Adrenal gland (tissue), 12 donors: ENCODE results near the gene LGALS16. TPM values are rescaled to one million over a fixed set of nuclear protein-coding genes. Genes with fewer than 3 reads are reported as not detected.

ENCODE experiments used
- DNase-seq, 7 donors: peaks; one replicate each; pipeline ENCODE4 v3.0.0-alpha.2; 2019 to 2020
- H3K27ac ChIP-seq, 5 donors: fragments of 200-600 bp; sonication (generic) in 4 of 5; 1 replicate in 3 of 5; 2 replicates in 2 of 5; pipeline versions ENCODE4 v1.5.1 to v1.8.0; 2016 to 2020; ENCODE audit warnings: mild to moderate bottlenecking in 1 of 5
- H3K27me3 ChIP-seq: fragments of 200-600 bp; 2 replicates; pipeline ENCODE4 v1.8.0; 2021
- H3K36me3 ChIP-seq, 2 donors: fragments of 200-600 bp; replicated peaks in 1 of 2; 1 replicate in 1 of 2; 2 replicates in 1 of 2; pipeline versions ENCODE4 v1.5.1 to v1.8.0; 2018 to 2022
- H3K4me1 ChIP-seq, 2 donors: fragments of 200-600 bp; replicated peaks in 1 of 2; 1 replicate in 1 of 2; 2 replicates in 1 of 2; pipeline versions ENCODE4 v1.5.1 to v1.8.0; 2018 to 2021
- H3K4me3 ChIP-seq, 4 donors: fragments of 200-600 bp; sonication (generic) in 3 of 4; one replicate each; pipeline ENCODE4 v1.5.1; 2016 to 2018
- H3K9me3 ChIP-seq, 3 donors: fragments of 200-600 bp; sonication (generic) in 1 of 3; replicated peaks in 1 of 3; 1 replicate in 2 of 3; 2 replicates in 1 of 3; pipeline versions ENCODE4 v1.5.1 to v1.8.0; 2016 to 2021
- CTCF ChIP-seq, 6 experiments: fragments of 450-650 bp in 4 of 6; fragments of 200-600 bp in 2 of 6; sonication (generic) in 1 of 6; IDR thresholded peaks; 1 replicate in 5 of 6; 2 replicates in 1 of 6; pipeline versions ENCODE4 v1.5.1 to v1.8.0; 2016 to 2021; ENCODE audit warnings: antibody characterized with exemption in 6 of 6, mild to moderate bottlenecking in 2 of 6, moderate library complexity in 1 of 6
- POLR2A ChIP-seq, 2 donors: fragments of 450-650 bp; IDR thresholded peaks; one replicate each; pipeline ENCODE4 v1.6.1; 2017; ENCODE audit warnings: antibody characterized with exemption in 2 of 2, mild to moderate bottlenecking in 2 of 2, moderate library complexity in 1 of 2
- WGBS, 4 donors: extraction: QIAGEN DNeasy Blood & Tissue Kit in 2 of 4; methylation state at CpG; one replicate each; pipeline versions ENCODE4 v1.1.5 to v1.1.7; 2013 to 2017; 5-methylcytosine and 5-hydroxymethylcytosine counted together
- intact Hi-C, 2 donors: fragments of 100-400 bp; cut with DNase I; formaldehyde crosslinking; loops; one replicate each; pipeline versions ENCODE4 v1.14.1 to v1.15.0; 2022 to 2023
- polyA plus RNA-seq, 3 donors: library from polyadenylated mRNA; stranded (reverse); fragments of 200-250 nt in 2 of 3; fragments of 350-450 nt in 1 of 3; fragmentation: Illumina TruSeq in 1 of 3; extraction: RNeasy Lipid Tissue Mini Kit (QIAGEN cat#74804) in 1 of 3; gene quantifications; one replicate each; pipeline ENCODE4 v1.2.3, GENCODE V29; 2013 to 2014
- total RNA-seq, 9 donors: library from RNA; depleted of rRNA in 4 of 9; stranded (reverse); fragments of >200 nt in 4 of 9; fragments of 120-200 nt in 1 of 9; fragmentation: NEBNext Ultra II Directional in 1 of 9; extraction: Animal tissue kit (Norgen Biotek cat#: 25700) in 1 of 9; gene quantifications; one replicate each; pipeline versions ENCODE4 v1.1.0 to v1.2.4, GENCODE V29; 2013 to 2023
- donor health status: healthy with polysubstance abuse.
- donor health status: Bipolar disorder and iron deficiency.
- donor health status: DM: yes; HTN: yes; CAD: no.
- donor health status: DM: no; HTN: no; CAD: no.
- donor health status: DM: no; HTN: no; CAD: no.
- donor health status: DM: yes; HTN: yes; CAD: no.

Gene LGALS16
- total and polyA plus RNA-seq, 12 donors: 1.4 TPM; not detected in 11

- 42 to 56% (median 49%) methylated on average over 3 to 4 of the region's 4 CpGs for WGBS, 4 donors
- Histone ChIP-seq H3K36me3 (no peaks in the 10 kb centered on the region), H3K9me3 (no peaks in the 10 kb centered on the region), H3K4me3 (no peak overlapping the region), H3K27ac (no peak overlapping the region), H3K4me1 (no peaks in the 10 kb centered on the region), H3K27me3 (peaks cover 15% of the 10 kb centered on the region)
- intact Hi-C loops: no loop called here
- DNase-seq: no peak
- TF ChIP-seq POLR2A (IDR thresholded peaks at IDR 0.05) (no peak), CTCF (IDR thresholded peaks at IDR 0.05) (no peak)
These were observed 17.8 kb upstream of the LGALS16 start for GRCh38 chr19:39637891-39638290.

DNA sequence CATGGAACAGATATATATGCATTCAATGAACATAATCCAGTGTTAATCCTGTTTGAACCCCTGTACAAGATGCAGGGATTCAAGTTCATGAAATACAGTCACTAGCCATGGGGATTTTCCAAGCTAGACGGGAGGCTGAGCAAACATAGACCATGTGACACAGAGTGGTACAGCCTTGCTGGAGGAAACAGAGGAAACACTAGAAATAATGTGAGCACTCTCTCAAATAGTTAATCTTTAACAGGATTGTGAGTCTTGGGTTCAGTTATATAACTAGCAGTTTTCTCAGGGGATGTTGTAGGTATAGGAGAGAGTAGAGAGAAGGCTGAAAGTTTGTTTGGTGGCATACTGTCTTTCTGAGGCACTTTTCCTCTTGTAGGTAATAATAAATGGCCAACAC is 13.9 kb upstream of the LGALS16 start:
- no peaks in the 10 kb centered on the region for H3K9me3 ChIP-seq
- intact Hi-C loops: no loop called here
- TF ChIP-seq CTCF (IDR thresholded peaks at IDR 0.05) (no peak), POLR2A (IDR thresholded peaks at IDR 0.05) (no peak)
- H3K4me1 ChIP-seq: no peaks in the 10 kb centered on the region
- H3K4me3 ChIP-seq: no peak overlapping the region
- peaks cover 9% of the 10 kb centered on the region for H3K27me3 ChIP-seq
- DNase-seq: no peak
- no peaks in the 10 kb centered on the region for H3K36me3 ChIP-seq
- whole genome bisulfite sequencing, 4 donors: 16 to 43% (median 30%) methylated on average over 1 of the region's 1 CpG
- H3K27ac ChIP-seq: no peak overlapping the region

DNA sequence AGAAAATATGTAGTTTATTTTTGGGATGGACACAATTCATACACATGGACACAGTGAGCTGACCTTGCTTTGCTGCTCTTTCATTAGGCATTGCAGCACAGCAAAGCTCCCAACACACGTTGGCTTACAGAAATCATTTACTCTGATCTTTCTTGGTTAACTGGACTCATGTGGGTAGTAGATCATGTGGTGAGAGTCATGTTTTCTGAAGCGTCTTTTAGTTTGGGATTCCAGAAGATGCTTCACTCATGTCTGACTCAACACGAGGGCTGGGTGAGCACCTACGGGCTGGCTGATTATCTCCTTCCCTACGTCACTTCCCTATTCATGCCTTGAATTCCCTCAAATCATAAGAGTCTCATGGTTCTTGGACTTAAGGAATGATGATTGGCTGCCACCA is 12.1 kb upstream of the LGALS16 start:
- no peak for DNase-seq
- peaks cover 3% of the 10 kb centered on the region for H3K27me3 ChIP-seq

GRCh38 chr19:39645800-39646411 is 9.8 kb upstream of the LGALS16 start:
- WGBS, 4 donors: 16 to 24% (median 20%) methylated on average over 6 of the region's 6 CpGs
- H3K36me3 ChIP-seq: no peaks in the 10 kb centered on the region
- no peak overlapping the region for H3K27ac ChIP-seq
- no peaks in the 10 kb centered on the region for H3K9me3 ChIP-seq
- no peak for DNase-seq
- no peak for TF ChIP-seq POLR2A (IDR thresholded peaks at IDR 0.05)
- TF ChIP-seq CTCF (IDR thresholded peaks at IDR 0.05): no peak
- no peak overlapping the region for H3K4me3 ChIP-seq
- intact Hi-C loops: no loop called here
- no peaks in the 10 kb centered on the region for H3K4me1 ChIP-seq
- no peaks in the 10 kb centered on the region for H3K27me3 ChIP-seq

More for the DNA sequence above, 12.1 kb upstream of the LGALS16 start:
- H3K36me3 ChIP-seq: no peaks in the 10 kb centered on the region
- no peaks in the 10 kb centered on the region for H3K4me1 ChIP-seq
- H3K9me3 ChIP-seq: no peaks in the 10 kb centered on the region
- TF ChIP-seq POLR2A (IDR thresholded peaks at IDR 0.05): no peak
- TF ChIP-seq CTCF (IDR thresholded peaks at IDR 0.05): no peak
- 54 to 68% (median 59%) methylated on average over 5 of the region's 5 CpGs for WGBS, 4 donors
- H3K27ac ChIP-seq: no peak overlapping the region
- intact Hi-C loops: no loop called here
- H3K4me3 ChIP-seq: no peak overlapping the region
